Panc1 (cell line): ENCODE results near the gene PRDM5.

Experiments used
- CTCF ChIP-seq: fragments of 450-650 bp; IDR thresholded peaks from 2 replicates; pipeline ENCODE4 v1.5.1; 2017; ENCODE audit warnings: mild to moderate bottlenecking
- POLR2AphosphoS5 ChIP-seq: IDR thresholded peaks from 2 replicates; pipeline ENCODE4 v1.6.1; 2012; ENCODE audit warnings: mild to moderate bottlenecking, low read depth, low read length, moderate library complexity
- REST ChIP-seq, 2 experiments: IDR thresholded peaks; 2 replicates each; pipeline ENCODE4 v1.6.1; 2011 to 2012; ENCODE audit warnings: low read depth in 2 of 2, control low read depth in 1 of 2, low read length in 1 of 2, mild to moderate bottlenecking in 1 of 2, moderate library complexity in 1 of 2; ENCODE audit not compliant: insufficient read depth in 1 of 2
- SIN3A ChIP-seq: IDR thresholded peaks from 2 replicates; pipeline ENCODE4 v1.6.1; 2012; ENCODE audit warnings: low read depth, mild to moderate bottlenecking, low read length, moderate library complexity, borderline replicate concordance; ENCODE audit not compliant: insufficient read depth
- TCF7L2 ChIP-seq: IDR thresholded peaks from 2 replicates; pipeline ENCODE4 v1.6.1; 2011; ENCODE audit warnings: mild to moderate bottlenecking, low read depth, low read length, inconsistent platforms

GRCh38 chr4:120897981-120898719 is 24.4 kb downstream of the PRDM5 start:
- TF ChIP-seq CTCF, result no peak
- no peak for TF ChIP-seq REST (IDR thresholded peaks at IDR 0.05; ENCODE audit: insufficient read depth in 1 of 2, low read depth in 2 of 2, low read length in 1 of 2)
- no peak for TF ChIP-seq SIN3A
- no peak for TF ChIP-seq POLR2AphosphoS5
- TF ChIP-seq TCF7L2, result no peak
